Left ventricle myocardium inferior (tissue), 1 donor: ENCODE measurements around the gene RNF8. TPM values are rescaled to one million over a fixed set of nuclear protein-coding genes. Genes with fewer than 3 reads are reported as not detected.
"Not testable (repeated sequence)": the region's sequence is repeated elsewhere in the genome, so short reads cannot be mapped to it uniquely, and the experiment has no call there.

Experiments used
- DNase-seq: peaks from one replicate; pipeline ENCODE4 v3.0.0-alpha.2; 2020
- H3K27ac ChIP-seq: fragments of 200-600 bp; replicated peaks from 2 replicates; pipeline ENCODE4 v1.8.0; 2021
- H3K27me3 ChIP-seq: fragments of 200-600 bp; 2 replicates; pipeline ENCODE4 v1.8.0; 2021; ENCODE audit warnings: low read depth
- H3K36me3 ChIP-seq: fragments of 200-600 bp; 2 replicates; pipeline ENCODE4 v1.8.0; 2021
- H3K4me1 ChIP-seq: fragments of 200-600 bp; 2 replicates; pipeline ENCODE4 v1.8.0; 2021
- H3K4me3 ChIP-seq: fragments of 200-600 bp; 2 replicates; pipeline ENCODE4 v1.8.0; 2021; ENCODE audit warnings: mild to moderate bottlenecking, moderate library complexity
- H3K9me3 ChIP-seq: fragments of 200-600 bp; replicated peaks from 2 replicates; pipeline ENCODE4 v1.8.0; 2021
- intact Hi-C: fragments of 100-400 bp; cut with micrococcal nuclease; formaldehyde crosslinking; loops from one replicate; pipeline ENCODE4 v1.11.0; 2022
- long read RNA-seq: library from polyadenylated mRNA; unstranded; transcript quantifications from one replicate; pipeline ENCODE4 v2.0.0, GENCODE V29; 2021
- total RNA-seq: library from RNA; stranded (reverse); fragmentation: NEBNext Ultra II Directional; extraction: Animal tissue kit (Norgen Biotek cat#: 25700); gene quantifications from one replicate; pipeline ENCODE4 v1.2.1, GENCODE V29; 2021
- TF ChIP-seq, protein P1 (sequence below): fragments of 200-600 bp; IDR thresholded peaks from 2 replicates; pipeline ENCODE4 v1.8.0; 2021; ENCODE audit warnings: antibody characterized with exemption, mild to moderate bottlenecking, borderline replicate concordance
- donor health status: DM: no; HTN: yes; CAD: no; lungs with severe emphysema.

Gene RNF8, protein sequence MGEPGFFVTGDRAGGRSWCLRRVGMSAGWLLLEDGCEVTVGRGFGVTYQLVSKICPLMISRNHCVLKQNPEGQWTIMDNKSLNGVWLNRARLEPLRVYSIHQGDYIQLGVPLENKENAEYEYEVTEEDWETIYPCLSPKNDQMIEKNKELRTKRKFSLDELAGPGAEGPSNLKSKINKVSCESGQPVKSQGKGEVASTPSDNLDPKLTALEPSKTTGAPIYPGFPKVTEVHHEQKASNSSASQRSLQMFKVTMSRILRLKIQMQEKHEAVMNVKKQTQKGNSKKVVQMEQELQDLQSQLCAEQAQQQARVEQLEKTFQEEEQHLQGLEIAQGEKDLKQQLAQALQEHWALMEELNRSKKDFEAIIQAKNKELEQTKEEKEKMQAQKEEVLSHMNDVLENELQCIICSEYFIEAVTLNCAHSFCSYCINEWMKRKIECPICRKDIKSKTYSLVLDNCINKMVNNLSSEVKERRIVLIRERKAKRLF
- total RNA-seq, result 16.1 TPM
- long read RNA-seq, full-length matches to known transcripts, result 26 of 28 reads
- long read RNA-seq, partial matches to known transcripts, result 2 of 28 reads
- long read RNA-seq, other reads (novel, unspliced or antisense), result 0 of 28 reads

DNA sequence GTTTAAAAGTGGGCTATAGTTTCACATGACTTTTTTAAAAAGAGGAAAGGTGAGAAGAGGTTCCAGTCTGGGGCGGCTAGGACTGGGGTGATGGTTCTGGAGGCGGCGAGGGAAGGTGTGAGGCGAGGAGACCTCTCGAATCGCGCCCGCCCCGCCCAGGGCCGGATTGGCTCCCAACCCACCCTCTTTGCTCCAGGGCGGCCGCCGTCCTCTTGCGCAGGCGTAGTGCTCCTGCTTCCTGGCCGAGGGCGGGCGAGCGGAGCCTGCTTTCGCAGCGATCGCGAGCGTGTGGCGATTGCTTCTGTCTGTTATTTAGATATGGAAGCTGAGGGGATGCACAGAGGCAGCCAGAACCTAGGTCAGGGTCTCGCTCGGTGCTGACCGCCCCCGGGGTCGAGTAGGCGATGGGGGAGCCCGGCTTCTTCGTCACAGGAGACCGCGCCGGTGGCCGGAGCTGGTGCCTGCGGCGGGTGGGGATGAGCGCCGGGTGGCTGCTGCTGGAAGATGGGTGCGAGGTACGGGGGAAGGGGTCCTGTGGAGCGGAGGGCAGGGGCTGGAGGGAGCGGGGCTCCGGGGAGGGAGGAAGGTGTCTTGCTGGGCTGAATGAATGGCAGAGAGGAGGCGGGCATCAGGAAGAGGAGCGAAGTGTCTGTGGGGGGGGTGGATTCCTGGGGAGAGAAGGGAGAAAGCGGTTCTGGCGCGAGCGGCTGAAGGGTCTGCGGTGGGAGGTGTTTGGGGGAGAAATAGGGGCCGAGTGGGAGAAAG, at the start of gene RNF8:
Gene RNF8 (plus strand): TSS at position 223 of the 765 bp plus-strand sequence. CDS start 182 bp downstream, at position 405.
- Histone ChIP-seq H3K9me3 (no peaks in the 10 kb centered on the region), H3K27me3 (no peaks in the 10 kb centered on the region), H3K27ac (peak within 1 kb of the TSS; percentile 53), H3K4me3 (peak within 1 kb of the TSS; percentile 87), H3K4me1 (peaks cover 46% of the 10 kb centered on the region), H3K36me3 (no peaks in the 10 kb centered on the region)
- TF ChIP-seq, protein P1, sequence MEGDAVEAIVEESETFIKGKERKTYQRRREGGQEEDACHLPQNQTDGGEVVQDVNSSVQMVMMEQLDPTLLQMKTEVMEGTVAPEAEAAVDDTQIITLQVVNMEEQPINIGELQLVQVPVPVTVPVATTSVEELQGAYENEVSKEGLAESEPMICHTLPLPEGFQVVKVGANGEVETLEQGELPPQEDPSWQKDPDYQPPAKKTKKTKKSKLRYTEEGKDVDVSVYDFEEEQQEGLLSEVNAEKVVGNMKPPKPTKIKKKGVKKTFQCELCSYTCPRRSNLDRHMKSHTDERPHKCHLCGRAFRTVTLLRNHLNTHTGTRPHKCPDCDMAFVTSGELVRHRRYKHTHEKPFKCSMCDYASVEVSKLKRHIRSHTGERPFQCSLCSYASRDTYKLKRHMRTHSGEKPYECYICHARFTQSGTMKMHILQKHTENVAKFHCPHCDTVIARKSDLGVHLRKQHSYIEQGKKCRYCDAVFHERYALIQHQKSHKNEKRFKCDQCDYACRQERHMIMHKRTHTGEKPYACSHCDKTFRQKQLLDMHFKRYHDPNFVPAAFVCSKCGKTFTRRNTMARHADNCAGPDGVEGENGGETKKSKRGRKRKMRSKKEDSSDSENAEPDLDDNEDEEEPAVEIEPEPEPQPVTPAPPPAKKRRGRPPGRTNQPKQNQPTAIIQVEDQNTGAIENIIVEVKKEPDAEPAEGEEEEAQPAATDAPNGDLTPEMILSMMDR, result no peak
- intact Hi-C loops, result no loop called here
- DNase-seq, result peak; percentile 93

DNA sequence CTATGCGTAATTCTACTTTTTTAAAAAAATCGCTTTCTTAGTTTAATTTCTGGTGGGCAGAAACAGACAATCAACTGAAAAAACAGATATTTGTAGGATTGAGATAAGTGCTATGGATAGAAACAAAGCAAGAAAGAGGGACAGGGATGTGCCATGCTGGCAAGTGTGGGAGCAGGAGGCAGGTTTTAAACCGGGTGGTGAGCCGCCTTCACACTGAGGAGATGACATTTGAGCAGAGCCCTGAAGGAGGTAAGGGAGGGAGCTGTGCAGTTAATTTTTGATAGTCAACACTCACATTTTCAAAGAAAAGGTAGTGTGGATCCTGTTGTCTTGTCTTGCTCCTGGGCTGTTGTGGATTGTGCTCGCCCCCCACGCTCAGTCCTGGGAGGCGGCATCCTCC, 49.0 kb upstream of the RNF8 start:
- intact Hi-C loops, result no loop called here
- no peak for DNase-seq
- Histone ChIP-seq H3K27ac (no peak overlapping the region), H3K9me3 (no peaks in the 10 kb centered on the region), H3K36me3 (peaks cover 37% of the 10 kb centered on the region), H3K27me3 (no peaks in the 10 kb centered on the region), H3K4me1 (peaks cover 24% of the 10 kb centered on the region), H3K4me3 (no peak overlapping the region)
- TF ChIP-seq, protein P1, result no peak

DNA sequence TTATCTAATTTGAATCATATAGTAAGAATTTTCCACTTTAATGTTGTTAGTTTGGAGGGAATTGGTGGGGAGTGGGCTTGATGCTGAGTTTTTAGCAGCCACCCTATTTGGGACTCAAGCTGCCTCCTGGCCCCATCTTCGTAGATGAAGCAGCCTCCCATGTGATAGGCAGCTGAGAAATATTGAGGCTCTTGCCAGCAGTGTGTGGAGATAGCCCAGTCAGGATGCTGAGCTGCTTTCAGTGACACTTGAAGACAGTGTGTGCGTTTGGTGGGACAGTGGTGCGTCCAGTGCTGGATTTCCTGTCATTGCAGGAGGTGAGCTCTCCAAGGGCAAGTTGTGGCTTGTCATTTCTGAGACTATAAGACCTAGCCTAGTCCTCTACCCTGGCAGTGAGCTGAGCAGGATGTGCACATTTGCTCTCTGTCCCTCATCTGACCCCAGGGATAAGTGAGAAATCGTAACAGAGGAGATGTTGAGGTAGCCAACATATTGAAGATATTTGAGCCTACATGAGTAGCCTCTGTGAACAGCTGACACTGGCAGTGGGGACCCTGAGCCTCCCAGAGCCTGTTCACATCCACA, 47.9 kb upstream of the RNF8 start:
- no peak for DNase-seq
- Histone ChIP-seq H3K36me3 (peaks cover 30% of the 10 kb centered on the region), H3K4me3 (no peak overlapping the region), H3K9me3 (no peaks in the 10 kb centered on the region), H3K4me1 (peaks cover 24% of the 10 kb centered on the region), H3K27ac (no peak overlapping the region), H3K27me3 (no peaks in the 10 kb centered on the region)
- intact Hi-C loops, result no loop called here
- TF ChIP-seq, protein P1, result no peak

DNA sequence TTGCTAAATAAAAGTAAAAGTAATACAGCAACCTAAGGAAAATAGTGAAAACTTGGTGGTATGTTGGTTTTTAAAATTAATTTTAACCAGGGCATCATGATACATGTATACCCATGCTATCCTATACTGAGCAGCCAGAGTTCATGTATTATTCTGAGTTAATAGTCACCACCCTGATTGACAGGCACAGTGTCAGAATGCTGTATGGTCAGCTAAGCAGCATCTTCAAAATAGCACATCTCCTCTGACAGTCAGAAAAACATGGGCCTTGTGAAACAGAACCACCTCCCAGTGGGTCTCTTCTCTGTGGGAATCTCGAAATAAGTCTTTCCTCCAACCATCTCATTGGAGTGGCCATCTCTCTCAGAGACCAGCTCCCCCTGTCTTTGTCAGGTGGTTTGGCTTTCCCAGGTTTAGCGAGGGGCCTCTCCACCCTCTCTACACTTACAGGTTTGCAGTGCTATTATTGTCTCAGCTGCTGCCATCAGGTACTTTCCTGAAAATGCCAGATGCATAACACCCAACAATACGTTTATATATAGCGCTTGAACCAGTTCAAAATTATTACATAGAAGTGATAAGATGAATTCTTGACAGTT, 47.1 kb upstream of the RNF8 start:
- Histone ChIP-seq H3K36me3 (peaks cover 24% of the 10 kb centered on the region), H3K27me3 (no peaks in the 10 kb centered on the region), H3K4me1 (peaks cover 24% of the 10 kb centered on the region), H3K4me3 (no peak overlapping the region), H3K27ac (no peak overlapping the region), H3K9me3 (no peaks in the 10 kb centered on the region)
- TF ChIP-seq, protein P1, result peak; percentile 9
- intact Hi-C loops, result no loop called here
- DNase-seq, result no peak

DNA sequence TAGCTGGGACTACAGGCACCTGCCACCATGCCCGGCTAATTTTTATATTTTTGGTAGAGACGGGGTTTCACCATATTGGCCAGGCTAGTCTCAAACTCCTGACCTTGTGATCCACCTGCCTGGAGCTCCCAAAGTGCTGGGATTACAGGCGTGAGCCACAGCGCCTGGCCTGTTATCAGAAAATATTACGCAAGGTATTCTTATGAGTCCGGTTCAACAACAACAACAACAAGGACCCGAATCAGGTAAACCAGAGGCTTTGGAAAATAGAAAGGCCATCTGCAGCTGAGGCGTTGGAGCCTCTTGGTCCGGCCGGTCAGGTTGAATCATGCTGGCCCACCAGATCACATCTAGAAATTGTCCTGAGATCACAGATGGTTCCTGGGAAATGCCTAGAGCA, 46.3 kb upstream of the RNF8 start:
- H3K27me3 ChIP-seq, H3K27ac ChIP-seq, H3K4me3 ChIP-seq, H3K9me3 ChIP-seq, DNase-seq, intact Hi-C loops: not testable (repeated sequence)
- H3K36me3 ChIP-seq, result peaks cover 23% of the 10 kb centered on the region
- H3K4me1 ChIP-seq, result peaks cover 24% of the 10 kb centered on the region
